GM23248 (cell line): ENCODE measurements around the gene GLIPR1. TPM values are rescaled to one million over a fixed set of nuclear protein-coding genes. Genes with fewer than 3 reads are reported as not detected.

Experiments used
- DNase-seq: peaks from one replicate; pipeline ENCODE4 v3.0.0-alpha.2; 2015
- H2AFZ ChIP-seq: fragments of 200-600 bp; sonication (generic); 2 replicates; pipeline ENCODE4 v1.6.1; 2016; ENCODE audit warnings: antibody characterized with exemption
- H3F3A ChIP-seq: fragments of 200-600 bp; sonication (generic); 2 replicates; pipeline ENCODE4 v1.6.1; 2016; ENCODE audit warnings: mild to moderate bottlenecking, antibody characterized with exemption, mixed run types; ENCODE audit not compliant: insufficient read depth
- H3K27ac ChIP-seq: fragments of 200-600 bp; sonication (generic); 2 replicates; pipeline ENCODE4 v1.5.1; 2016; ENCODE audit warnings: mild to moderate bottlenecking
- H3K27me3 ChIP-seq: fragments of 200-600 bp; sonication (generic); replicated peaks from 2 replicates; pipeline ENCODE4 v1.6.1; 2016; ENCODE audit warnings: mild to moderate bottlenecking; ENCODE audit not compliant: insufficient read depth
- H3K36me3 ChIP-seq: fragments of 200-600 bp; sonication (generic); 2 replicates; pipeline ENCODE4 v1.6.1; 2016; ENCODE audit warnings: low read depth, mild to moderate bottlenecking
- H3K4me1 ChIP-seq: fragments of 200-600 bp; sonication (generic); 2 replicates; pipeline ENCODE4 v1.6.1; 2016; ENCODE audit warnings: mild to moderate bottlenecking; ENCODE audit not compliant: insufficient read depth
- H3K4me2 ChIP-seq: fragments of 200-600 bp; sonication (generic); one replicate; pipeline ENCODE4 v1.6.1; 2016; ENCODE audit warnings: mild to moderate bottlenecking; ENCODE audit not compliant: unreplicated experiment
- H3K4me3 ChIP-seq: fragments of 200-600 bp; sonication (generic); 2 replicates; pipeline ENCODE4 v1.5.1; 2016; ENCODE audit warnings: mild to moderate bottlenecking
- H3K79me2 ChIP-seq: fragments of 200-600 bp; sonication (generic); 2 replicates; pipeline ENCODE4 v1.6.1; 2016; ENCODE audit warnings: mild to moderate bottlenecking; ENCODE audit not compliant: insufficient read depth
- H3K9ac ChIP-seq: fragments of 200-600 bp; sonication (generic); 2 replicates; pipeline ENCODE4 v1.6.1; 2016; ENCODE audit warnings: mild to moderate bottlenecking
- H3K9me2 ChIP-seq: fragments of 200-600 bp; sonication (generic); 2 replicates; pipeline ENCODE4 v1.6.1; 2016; ENCODE audit warnings: mixed run types, mild to moderate bottlenecking, moderate library complexity; ENCODE audit not compliant: insufficient read depth
- H3K9me3 ChIP-seq: fragments of 200-600 bp; sonication (generic); one replicate; pipeline ENCODE4 v1.6.1; 2017; ENCODE audit warnings: low read depth
- H4K20me1 ChIP-seq: fragments of 200-600 bp; sonication (generic); 2 replicates; pipeline ENCODE4 v1.6.0; 2016; ENCODE audit not compliant: insufficient read depth
- EZH2 ChIP-seq: fragments of 200-600 bp; sonication (generic); IDR thresholded peaks from 2 replicates; pipeline ENCODE4 v1.6.1; 2018; ENCODE audit warnings: antibody characterized with exemption, mild to moderate bottlenecking; ENCODE audit not compliant: insufficient read depth, poor library complexity, severe bottlenecking
- EZH2phosphoT487 ChIP-seq: fragments of 200-600 bp; sonication (generic); IDR thresholded peaks from 2 replicates; pipeline ENCODE4 v1.6.1; 2018; ENCODE audit warnings: antibody characterized with exemption, moderate library complexity, mild to moderate bottlenecking, low read depth; ENCODE audit not compliant: insufficient read depth
- WGBS, 2 experiments: methylation state at CpG; one replicate each; pipeline ENCODE4 v1.1.6; 2015 to 2017; ENCODE audit warnings: low lambda C conversion rate in 2 of 2, low coverage in 1 of 2; ENCODE audit errors: missing lambda C conversion rate in 2 of 2; 5-methylcytosine and 5-hydroxymethylcytosine counted together
- in situ Hi-C: fragments of 300-500 bp; cut with MboI; formaldehyde crosslinking; loops from 2 replicates; pipeline ENCODE4 v1.15.0; 2020
- polyA plus RNA-seq: library from polyadenylated mRNA; unstranded; fragments of >200 nt; fragmentation: Nextera tagmentation; extraction: Ambion mirVana; gene quantifications from 2 replicates; pipeline ENCODE4 v1.2.1, GENCODE V29; 2016
- total RNA-seq: library from RNA; depleted of rRNA; stranded (reverse); fragments of >200 nt; shearing (Covaris generic); gene quantifications from 2 replicates; pipeline ENCODE4 v1.2.3, GENCODE V29; 2014

The GLIPR1 gene
- total and polyA plus RNA-seq, 2 experiments from 2014 or later: 272 to 507 TPM

DNA sequence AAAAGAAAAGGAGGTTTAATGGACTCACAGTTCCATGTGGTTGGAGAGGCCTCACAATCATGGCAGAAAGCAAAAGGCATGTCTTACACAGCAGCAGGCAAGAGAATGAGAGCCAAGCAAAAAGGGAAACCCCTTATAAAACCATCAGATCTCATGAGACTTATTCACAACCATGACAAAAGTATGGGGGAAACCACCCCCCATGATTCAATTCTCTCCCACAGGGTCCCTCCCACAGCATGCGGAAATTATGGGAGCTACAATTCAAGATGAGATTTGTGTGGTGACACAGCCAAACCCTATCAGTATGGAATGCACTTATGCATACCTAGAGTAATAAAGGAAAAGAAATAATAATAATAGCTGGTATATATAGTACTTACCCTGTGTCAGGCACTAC lies 4.5 kb upstream of the GLIPR1 start:
- H3K4me3 ChIP-seq: no peak overlapping the region
- no peaks in the 10 kb centered on the region for H4K20me1 ChIP-seq
- no peak overlapping the region for H2AFZ ChIP-seq
- 94 to 100% methylated on average over 1 of the region's 1 CpG for WGBS, 2 experiments
- peaks cover 2% of the 10 kb centered on the region for H3K79me2 ChIP-seq
- DNase-seq: no peak
- H3K27ac ChIP-seq: no peak overlapping the region
- H3K4me2 ChIP-seq: no peak overlapping the region
- H3K9ac ChIP-seq: no peak overlapping the region
- no peaks in the 10 kb centered on the region for H3K9me3 ChIP-seq
- peaks cover 23% of the 10 kb centered on the region for H3K4me1 ChIP-seq
- in situ Hi-C loops: loop anchor here (25.0 kb wide), 1 partner anchor 789 kb away; no protein-coding TSS in a partner anchor
- no peaks in the 10 kb centered on the region for H3K9me2 ChIP-seq
- H3K27me3 ChIP-seq: no peaks in the 10 kb centered on the region
- H3F3A ChIP-seq: peaks cover 30% of the 10 kb centered on the region
- no peaks in the 10 kb centered on the region for H3K36me3 ChIP-seq
- TF ChIP-seq EZH2: no peak
- no peak for TF ChIP-seq EZH2phosphoT487

DNA sequence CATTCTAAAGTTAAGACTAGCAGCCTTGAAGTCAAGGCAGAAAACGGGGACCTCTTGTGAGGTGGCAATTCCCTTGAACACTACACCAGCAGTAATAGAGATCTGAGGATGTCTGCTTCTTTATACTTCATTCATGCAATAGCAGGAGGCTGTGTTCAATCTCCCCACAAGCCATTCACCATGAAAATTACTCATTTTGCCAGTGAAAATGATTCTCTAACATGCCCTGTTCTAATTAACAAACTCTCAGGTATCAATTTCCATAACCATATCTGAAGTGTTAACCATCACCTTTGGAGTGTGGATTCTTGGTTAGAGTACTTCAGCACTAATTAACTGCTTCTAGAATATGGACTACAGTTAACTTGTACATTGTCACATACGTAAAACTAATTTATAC lies 3.4 kb upstream of the GLIPR1 start:
- no peak for DNase-seq
- Histone ChIP-seq H3K9me2 (no peaks in the 10 kb centered on the region), H3K9ac (no peak overlapping the region), H3K4me3 (no peak overlapping the region), H3K36me3 (no peaks in the 10 kb centered on the region), H3K9me3 (no peaks in the 10 kb centered on the region), H3K27me3 (no peaks in the 10 kb centered on the region), H2AFZ (no peak overlapping the region), H3F3A (peaks cover 40% of the 10 kb centered on the region), H3K27ac (no peak overlapping the region), H3K79me2 (peaks cover 13% of the 10 kb centered on the region), H3K4me2 (no peak overlapping the region), H3K4me1 (peaks cover 24% of the 10 kb centered on the region), H4K20me1 (no peaks in the 10 kb centered on the region)
- TF ChIP-seq EZH2 (no peak), EZH2phosphoT487 (no peak)
- in situ Hi-C loops: loop anchor here (25.0 kb wide), 1 partner anchor 790 kb away; no protein-coding TSS in a partner anchor
- 72 to 78% methylated on average over 2 of the region's 2 CpGs for WGBS, 2 experiments

DNA sequence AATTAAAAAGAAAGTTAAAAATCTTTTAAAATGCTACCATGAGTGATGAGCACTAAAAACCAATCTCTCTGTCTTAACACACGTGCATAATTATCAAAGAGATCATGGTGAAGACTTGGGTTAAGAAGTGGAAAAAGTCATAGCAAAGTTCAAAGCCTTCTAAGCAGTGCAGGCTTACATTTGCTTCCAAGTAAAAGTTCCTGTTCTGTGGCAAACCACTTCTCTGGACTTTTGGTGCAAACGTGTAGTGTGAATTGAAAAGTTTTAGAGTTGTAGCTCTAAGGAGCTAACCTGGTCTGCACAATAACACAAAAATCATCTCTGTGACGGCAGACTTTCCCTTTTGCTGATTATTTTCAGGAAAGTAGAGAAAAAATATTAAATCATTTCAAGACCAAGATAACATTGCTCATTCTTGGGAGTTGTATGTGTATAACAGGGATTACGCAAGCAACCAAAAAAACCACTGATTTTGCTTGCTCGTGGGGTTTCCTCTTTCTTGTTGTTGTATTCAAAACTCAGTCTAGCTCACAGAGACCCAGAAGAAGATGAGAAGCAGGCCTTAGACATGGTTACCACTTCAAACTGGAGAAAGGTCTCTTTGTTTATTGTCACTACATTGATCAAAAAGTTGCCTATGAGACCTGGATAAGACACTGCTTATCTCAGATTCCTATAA lies 2.3 kb upstream of the GLIPR1 start:
- peak overlapping the region; percentile 31; the same call in 1 of the 2 replicates for H3K27ac ChIP-seq
- in situ Hi-C loops: loop anchor here (25.0 kb wide), 1 partner anchor 791 kb away; no protein-coding TSS in a partner anchor
- H3K27me3 ChIP-seq: no peaks in the 10 kb centered on the region
- H4K20me1 ChIP-seq: no peaks in the 10 kb centered on the region
- H3K36me3 ChIP-seq: no peaks in the 10 kb centered on the region
- peak overlapping the region; percentile 49 for H2AFZ ChIP-seq
- 58 to 63% methylated on average over 5 of the region's 5 CpGs for WGBS, 2 experiments
- no peak overlapping the region for H3K9ac ChIP-seq
- TF ChIP-seq EZH2phosphoT487 (no peak), EZH2 (no peak)
- H3K4me3 ChIP-seq: no peak overlapping the region
- peaks cover 24% of the 10 kb centered on the region for H3K79me2 ChIP-seq
- H3K4me1 ChIP-seq: peaks cover 35% of the 10 kb centered on the region
- peak overlapping the region; percentile 15 for H3K4me2 ChIP-seq
- peaks cover 49% of the 10 kb centered on the region for H3F3A ChIP-seq
- peak; percentile 74 for DNase-seq
- no peaks in the 10 kb centered on the region for H3K9me2 ChIP-seq
- no peaks in the 10 kb centered on the region for H3K9me3 ChIP-seq

DNA sequence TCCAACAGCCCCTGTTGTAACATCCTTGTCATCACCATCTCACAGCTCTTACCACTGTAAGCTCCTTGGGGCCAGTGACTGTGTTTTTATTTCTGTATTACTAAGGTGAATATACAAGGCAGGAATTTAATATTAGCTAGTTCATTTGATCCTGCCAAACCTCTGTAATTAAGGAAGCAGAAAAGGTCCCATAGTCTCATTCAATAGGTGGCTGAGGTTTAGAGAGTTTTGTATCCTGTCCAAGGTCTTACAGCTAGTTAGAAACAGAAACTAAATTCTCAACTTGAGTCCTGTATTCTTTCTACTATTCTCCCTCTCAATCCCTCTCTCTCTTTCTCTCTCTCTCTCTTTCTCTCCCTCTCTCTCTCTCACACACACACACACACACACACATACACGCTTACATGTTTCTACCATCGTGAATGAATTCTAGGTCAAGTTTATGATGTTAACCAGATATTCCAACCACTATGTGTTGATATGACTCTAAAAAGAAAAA lies 543 bp upstream of the GLIPR1 start:
- H3K9ac ChIP-seq: peak overlapping the region; percentile 80
- peak overlapping the region; percentile 93 for H3K27ac ChIP-seq
- peaks cover 52% of the 10 kb centered on the region for H3K4me1 ChIP-seq
- H3K36me3 ChIP-seq: 0 out of 2 replicates have a peak, but pooled peaks cover 1% of the 10 kb centered on the region
- H3K79me2 ChIP-seq: peaks cover 41% of the 10 kb centered on the region
- H3K4me3 ChIP-seq: peak overlapping the region; percentile 86
- H3K9me3 ChIP-seq: no peaks in the 10 kb centered on the region
- peak; percentile 71; the same call in 1 of the 2 replicates for TF ChIP-seq EZH2phosphoT487
- TF ChIP-seq EZH2: no peak
- no peaks in the 10 kb centered on the region for H3K27me3 ChIP-seq
- 0 to 1% methylated on average over 2 of the region's 2 CpGs for WGBS, 2 experiments
- H3K9me2 ChIP-seq: no peaks in the 10 kb centered on the region
- peak; percentile 82 for DNase-seq
- H3K4me2 ChIP-seq: peak overlapping the region; percentile 97
- peaks cover 54% of the 10 kb centered on the region for H3F3A ChIP-seq
- peak overlapping the region; percentile 57 for H2AFZ ChIP-seq
- in situ Hi-C loops: loop anchor here (10.0 to 25.0 kb wide), 2 partner anchors 85 to 793 kb away; partner anchors contain the start of gene GLIPR1L2
- H4K20me1 ChIP-seq: no peaks in the 10 kb centered on the region
